Measurements from ENCODE around the gene CTU1. TPM values are rescaled to one million over a fixed set of nuclear protein-coding genes. Genes with fewer than 3 reads are reported as not detected.

The CTU1 gene
- total RNA-seq, 4 donors from 2014 or later = 7.1 to 14.2 (median 9.5) TPM

GRCh38 chr19:51139299-51140014 lies 31.2 kb upstream of the CTU1 start:
- DNase-seq (ENCODE audit: low spot score) = no peak
- ATAC-seq (ENCODE audit: low FRiP score) = no peak
- no peak for TF ChIP-seq CTCF (IDR thresholded peaks at IDR 0.05)

DNA sequence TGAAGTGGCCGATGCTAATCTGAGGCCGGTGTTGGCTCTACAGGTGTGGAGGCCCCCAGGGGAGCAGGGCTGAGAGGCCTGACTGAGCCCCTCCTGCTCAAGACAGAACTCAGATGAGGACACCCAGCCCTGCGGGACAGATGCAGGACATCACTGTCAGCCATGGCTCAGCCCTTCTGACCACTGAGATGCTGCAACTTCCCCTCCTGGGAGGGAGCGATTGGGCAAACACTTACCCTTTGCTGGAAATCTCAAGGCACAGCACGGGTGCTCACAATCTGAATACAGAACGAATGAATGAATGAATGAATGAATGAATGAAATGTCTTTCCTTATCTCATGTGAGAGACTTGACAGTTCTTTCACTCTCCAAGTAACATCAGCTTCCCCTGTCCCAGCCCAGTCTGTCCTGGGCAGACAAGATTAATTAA lies 30.4 kb upstream of the CTU1 start:
- DNase-seq (ENCODE audit: low spot score) = no peak

DNA sequence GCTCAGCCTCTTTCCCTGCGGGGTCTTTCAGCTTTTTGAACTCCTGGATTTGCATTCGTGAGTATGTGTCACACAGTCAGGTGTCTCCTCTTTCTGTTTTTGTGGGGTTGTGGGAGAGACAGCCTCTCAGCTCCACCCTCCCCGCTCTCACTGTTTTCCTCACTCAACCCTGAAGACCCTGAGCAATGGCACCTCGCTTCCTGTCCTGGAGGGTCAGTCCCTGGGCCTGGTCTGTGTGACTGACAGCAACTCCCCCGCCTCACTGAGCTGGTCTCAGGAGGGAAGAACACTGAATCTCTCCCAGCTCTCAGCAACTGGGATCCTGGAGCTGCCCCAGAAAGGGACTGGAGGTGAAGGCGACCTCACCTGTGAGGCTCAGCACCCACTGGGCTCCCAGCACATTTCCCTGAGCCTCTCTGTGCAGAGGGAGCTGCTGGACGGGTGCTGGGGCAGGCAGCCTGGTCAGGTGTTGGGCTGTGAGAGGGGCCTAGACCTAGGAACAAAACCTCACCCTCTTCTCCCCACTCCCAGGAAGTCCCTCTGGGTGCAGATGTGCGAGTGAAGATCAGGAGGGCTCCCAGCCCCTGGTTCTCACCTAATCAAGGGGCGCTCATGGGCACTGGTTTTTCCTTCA lies 29.7 kb upstream of the CTU1 start:
- ATAC-seq (ENCODE audit: low FRiP score) (no peak), DNase-seq (ENCODE audit: low spot score) (no peak)
- TF ChIP-seq CTCF (IDR thresholded peaks at IDR 0.05) = no peak

More for the DNA sequence above, 30.4 kb upstream of the CTU1 start:
- ATAC-seq (ENCODE audit: low FRiP score) = no peak
- no peak for TF ChIP-seq CTCF (IDR thresholded peaks at IDR 0.05)

DNA sequence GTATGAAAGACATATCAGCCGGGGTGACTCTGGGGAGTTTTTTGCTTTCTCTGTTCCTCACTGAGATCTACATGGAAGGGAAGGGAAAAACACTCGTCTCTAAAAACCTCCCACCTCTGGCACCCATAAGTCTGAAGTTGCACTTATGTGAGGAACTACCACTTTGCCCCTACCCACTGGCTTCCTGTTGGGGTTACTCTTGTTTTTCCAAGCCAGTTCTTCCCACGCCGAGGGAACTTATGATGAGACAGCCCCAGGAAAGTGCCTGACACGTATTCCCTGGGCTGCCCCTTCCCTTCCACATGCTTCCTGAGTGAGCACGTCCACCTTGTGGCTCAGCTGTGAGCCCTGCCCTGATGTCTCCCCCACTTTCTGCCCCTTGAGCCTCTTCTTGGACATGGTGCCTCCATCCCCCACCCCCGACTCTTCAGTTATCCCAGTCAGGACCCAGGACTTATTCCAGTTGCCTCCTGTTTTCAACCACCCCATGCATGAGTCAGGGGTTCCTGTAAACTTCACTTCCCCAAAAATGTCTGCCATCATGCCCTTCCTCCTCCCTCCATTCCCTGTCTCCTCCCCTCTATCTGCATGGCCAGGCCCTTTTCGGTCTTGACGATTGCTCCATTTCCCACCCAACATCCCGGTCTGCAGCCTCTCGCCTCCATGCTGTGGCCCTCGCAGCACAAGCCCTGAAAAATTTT lies 28.8 kb upstream of the CTU1 start:
- DNase-seq (ENCODE audit: low spot score) = no peak
- ATAC-seq (ENCODE audit: low FRiP score) = no peak
- no peak for TF ChIP-seq CTCF (IDR thresholded peaks at IDR 0.05)

DNA sequence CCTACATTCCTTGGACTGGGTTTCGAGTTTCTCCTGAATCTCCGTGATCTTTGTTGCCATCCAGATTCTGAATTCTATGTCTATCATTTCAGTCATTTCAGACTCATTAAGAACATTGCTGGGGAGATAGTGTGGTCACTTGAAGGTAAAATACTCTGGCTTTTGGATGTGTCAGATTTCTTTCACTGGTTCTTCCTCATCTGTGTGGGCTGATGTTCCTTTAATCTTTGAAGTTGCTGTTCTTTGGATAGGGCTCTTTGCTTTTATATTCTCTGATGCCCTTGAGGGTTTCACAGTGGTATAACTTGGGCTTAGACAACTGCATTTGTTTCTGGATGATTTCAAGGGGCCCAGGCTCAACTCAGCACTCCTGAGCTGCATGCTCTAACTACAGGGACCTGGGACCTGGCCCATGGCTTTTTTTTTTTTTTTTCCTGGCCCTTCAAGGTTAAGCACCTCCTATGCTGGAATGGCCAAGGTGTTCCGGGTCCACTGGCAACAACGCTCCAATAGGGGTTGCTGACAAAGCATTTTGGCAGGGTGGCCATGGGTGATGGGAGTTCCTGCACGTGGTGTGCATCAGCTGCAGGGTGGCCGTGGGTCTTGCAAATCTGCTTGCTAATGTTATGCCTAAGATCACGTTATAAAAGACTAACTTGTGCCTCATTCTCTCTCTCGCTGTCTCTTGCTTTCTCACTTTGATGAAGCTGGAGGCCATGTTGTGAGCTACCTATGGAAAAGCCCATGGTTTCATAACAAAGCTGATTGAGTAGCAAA lies 28.0 kb upstream of the CTU1 start:
- DNase-seq (ENCODE audit: low spot score) (no peak), ATAC-seq (ENCODE audit: low FRiP score) (no peak)
- TF ChIP-seq CTCF (IDR thresholded peaks at IDR 0.05) = no peak

- no peak for TF ChIP-seq CTCF (IDR thresholded peaks at IDR 0.05)
- ATAC-seq (ENCODE audit: low FRiP score) (no peak), DNase-seq (ENCODE audit: low spot score) (no peak)
Measured at GRCh38 chr19:51135004-51135403, 26.8 kb upstream of the CTU1 start.

Measured in omental fat pad (tissue), 4 donors.